ENCODE data around the gene OPN1MW. TPM values are rescaled to one million over a fixed set of nuclear protein-coding genes. Genes with fewer than 3 reads are reported as not detected.
"Not testable (repeated sequence)": the region's sequence is repeated elsewhere in the genome, so short reads cannot be mapped to it uniquely, and the experiment has no call there.

The OPN1MW gene
- total RNA-seq, 1 donor from 2014 or later = not detected

DNA sequence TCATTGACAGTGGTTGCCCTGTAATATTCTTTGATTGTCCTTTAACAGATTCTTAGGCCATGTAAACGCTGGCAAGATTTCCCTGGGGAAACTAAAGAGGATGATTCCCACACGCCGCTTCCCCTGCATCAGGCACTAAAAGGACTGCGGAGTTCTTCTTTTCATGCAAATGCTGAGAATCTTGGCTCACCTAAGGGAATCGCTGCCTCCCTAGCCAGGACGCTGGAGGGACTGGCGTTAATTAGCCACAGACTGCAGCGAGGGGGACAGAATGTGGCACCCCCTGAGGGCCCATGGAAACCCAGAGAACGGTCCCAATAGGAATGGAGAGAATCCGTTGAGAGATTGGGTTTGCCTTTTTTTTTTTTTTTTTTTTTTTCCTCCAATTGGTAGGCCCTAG is 29.1 kb downstream of the OPN1MW start:
- H3K36me3 Mint-ChIP-seq (ENCODE audit: low read depth, unreplicated experiment); H3K4me3 Mint-ChIP-seq (ENCODE audit: unreplicated experiment); H3K36me3 ChIP-seq (ENCODE audit: insufficient read depth, low read length); H3K9ac ChIP-seq (ENCODE audit: low read length); H3K4me2 ChIP-seq (ENCODE audit: low read length); H3K27ac Mint-ChIP-seq (ENCODE audit: unreplicated experiment); H3K27ac ChIP-seq (ENCODE audit: low read depth, low read length); DNase-seq (ENCODE audit: low read depth); H3K27me3 ChIP-seq (ENCODE audit: insufficient read depth, low read length); H2AFZ ChIP-seq (ENCODE audit: low read depth, low read length); FAIRE-seq; H3K9me3 Mint-ChIP-seq (ENCODE audit: unreplicated experiment); H3K9me3 ChIP-seq (ENCODE audit: insufficient read depth, low read depth, low read length); H3K4me1 ChIP-seq (ENCODE audit: insufficient read depth, low read length); H3K4me1 Mint-ChIP-seq (ENCODE audit: low read depth, unreplicated experiment); H3K27me3 Mint-ChIP-seq (ENCODE audit: low read depth, unreplicated experiment); H3K79me2 ChIP-seq (ENCODE audit: insufficient read depth, low read length); H3K4me3 ChIP-seq (ENCODE audit: insufficient read depth, low read depth, low read length); H4K20me1 ChIP-seq (ENCODE audit: insufficient read depth, low read length): not testable (repeated sequence)

DNA sequence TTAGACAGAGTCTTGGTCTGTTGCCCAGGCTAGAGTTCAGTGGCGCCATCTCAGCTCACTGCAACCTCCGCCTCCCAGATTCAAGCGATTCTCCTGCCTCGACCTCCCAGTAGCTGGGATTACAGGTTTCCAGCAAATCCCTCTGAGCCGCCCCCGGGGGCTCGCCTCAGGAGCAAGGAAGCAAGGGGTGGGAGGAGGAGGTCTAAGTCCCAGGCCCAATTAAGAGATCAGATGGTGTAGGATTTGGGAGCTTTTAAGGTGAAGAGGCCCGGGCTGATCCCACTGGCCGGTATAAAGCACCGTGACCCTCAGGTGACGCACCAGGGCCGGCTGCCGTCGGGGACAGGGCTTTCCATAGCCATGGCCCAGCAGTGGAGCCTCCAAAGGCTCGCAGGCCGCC is 37.1 kb downstream of the OPN1MW start, which contains the start of gene OPN1MW2:
TSS of gene OPN1MW2 (plus strand) at position 301 of the 400 bp plus-strand sequence. CDS start at position 361, 60 bp downstream.
- not testable (repeated sequence) for H3K9me3 Mint-ChIP-seq (ENCODE audit: unreplicated experiment); H3K9ac ChIP-seq (ENCODE audit: low read length); H3K27ac ChIP-seq (ENCODE audit: low read depth, low read length); H3K27ac Mint-ChIP-seq (ENCODE audit: unreplicated experiment); H3K4me1 ChIP-seq (ENCODE audit: insufficient read depth, low read length); H3K4me2 ChIP-seq (ENCODE audit: low read length); FAIRE-seq; H3K27me3 ChIP-seq (ENCODE audit: insufficient read depth, low read length); H3K4me3 Mint-ChIP-seq (ENCODE audit: unreplicated experiment); H3K79me2 ChIP-seq (ENCODE audit: insufficient read depth, low read length); H3K4me3 ChIP-seq (ENCODE audit: insufficient read depth, low read depth, low read length); H3K4me1 Mint-ChIP-seq (ENCODE audit: low read depth, unreplicated experiment); H3K36me3 Mint-ChIP-seq (ENCODE audit: low read depth, unreplicated experiment); H3K9me3 ChIP-seq (ENCODE audit: insufficient read depth, low read depth, low read length); H2AFZ ChIP-seq (ENCODE audit: low read depth, low read length); DNase-seq (ENCODE audit: low read depth); H3K27me3 Mint-ChIP-seq (ENCODE audit: low read depth, unreplicated experiment); H4K20me1 ChIP-seq (ENCODE audit: insufficient read depth, low read length); H3K36me3 ChIP-seq (ENCODE audit: insufficient read depth, low read length)

DNA sequence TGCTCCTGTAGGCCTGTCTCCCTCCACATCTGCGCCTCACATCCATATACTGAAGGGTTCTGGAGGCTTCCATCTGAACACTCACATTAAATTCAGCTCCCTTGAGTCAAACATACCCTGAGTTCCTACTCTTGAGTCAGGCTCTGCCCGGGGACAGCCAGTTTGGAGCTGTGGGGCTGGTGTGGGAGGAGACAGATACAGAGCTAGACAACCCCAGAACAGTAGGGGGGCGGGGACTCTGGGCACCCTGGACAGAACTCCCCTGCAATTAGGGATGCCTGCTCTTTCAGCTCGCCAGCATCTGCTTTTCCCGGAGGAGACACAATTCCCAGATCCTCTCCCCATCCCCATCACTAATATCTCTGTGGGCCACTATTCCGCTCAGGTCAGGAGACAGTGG is 42.9 kb downstream of the OPN1MW start:
- DNase-seq (ENCODE audit: low read depth); H3K27ac ChIP-seq (ENCODE audit: low read depth, low read length); H3K9me3 Mint-ChIP-seq (ENCODE audit: unreplicated experiment); H2AFZ ChIP-seq (ENCODE audit: low read depth, low read length); H3K9me3 ChIP-seq (ENCODE audit: insufficient read depth, low read depth, low read length); H4K20me1 ChIP-seq (ENCODE audit: insufficient read depth, low read length); H3K79me2 ChIP-seq (ENCODE audit: insufficient read depth, low read length); H3K4me3 Mint-ChIP-seq (ENCODE audit: unreplicated experiment); H3K4me1 ChIP-seq (ENCODE audit: insufficient read depth, low read length); H3K9ac ChIP-seq (ENCODE audit: low read length); H3K36me3 Mint-ChIP-seq (ENCODE audit: low read depth, unreplicated experiment); H3K4me1 Mint-ChIP-seq (ENCODE audit: low read depth, unreplicated experiment); H3K27me3 Mint-ChIP-seq (ENCODE audit: low read depth, unreplicated experiment); H3K27me3 ChIP-seq (ENCODE audit: insufficient read depth, low read length); FAIRE-seq; H3K4me3 ChIP-seq (ENCODE audit: insufficient read depth, low read depth, low read length); H3K4me2 ChIP-seq (ENCODE audit: low read length); H3K27ac Mint-ChIP-seq (ENCODE audit: unreplicated experiment); H3K36me3 ChIP-seq (ENCODE audit: insufficient read depth, low read length): not testable (repeated sequence)

DNA sequence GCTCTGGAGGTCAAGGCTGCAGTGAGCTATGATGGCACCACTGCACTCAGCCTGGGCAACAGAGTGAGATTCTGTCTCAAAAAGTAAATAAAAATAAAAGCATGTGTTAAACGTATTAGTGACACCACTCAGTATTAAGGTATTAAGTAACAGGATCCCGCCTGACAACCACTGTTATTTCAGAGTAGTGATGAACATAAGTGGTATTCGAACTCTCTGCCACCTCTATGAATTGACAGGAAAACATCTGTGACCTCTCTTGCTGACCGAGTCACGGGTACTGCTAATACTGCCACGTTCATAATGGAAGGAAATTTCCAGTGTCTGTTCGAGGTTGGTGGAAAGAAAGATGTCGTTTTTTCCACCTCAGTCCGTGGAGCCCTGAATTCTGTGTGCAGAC is 44.3 kb downstream of the OPN1MW start:
- not testable (repeated sequence) for H3K27me3 ChIP-seq (ENCODE audit: insufficient read depth, low read length); H3K9me3 Mint-ChIP-seq (ENCODE audit: unreplicated experiment); FAIRE-seq; H3K4me3 Mint-ChIP-seq (ENCODE audit: unreplicated experiment); H3K4me2 ChIP-seq (ENCODE audit: low read length); H3K9me3 ChIP-seq (ENCODE audit: insufficient read depth, low read depth, low read length); H3K4me3 ChIP-seq (ENCODE audit: insufficient read depth, low read depth, low read length); H4K20me1 ChIP-seq (ENCODE audit: insufficient read depth, low read length); H3K27me3 Mint-ChIP-seq (ENCODE audit: low read depth, unreplicated experiment); H3K4me1 ChIP-seq (ENCODE audit: insufficient read depth, low read length); DNase-seq (ENCODE audit: low read depth); H2AFZ ChIP-seq (ENCODE audit: low read depth, low read length); H3K4me1 Mint-ChIP-seq (ENCODE audit: low read depth, unreplicated experiment); H3K79me2 ChIP-seq (ENCODE audit: insufficient read depth, low read length); H3K27ac ChIP-seq (ENCODE audit: low read depth, low read length); H3K9ac ChIP-seq (ENCODE audit: low read length); H3K36me3 Mint-ChIP-seq (ENCODE audit: low read depth, unreplicated experiment); H3K36me3 ChIP-seq (ENCODE audit: insufficient read depth, low read length); H3K27ac Mint-ChIP-seq (ENCODE audit: unreplicated experiment)

DNA sequence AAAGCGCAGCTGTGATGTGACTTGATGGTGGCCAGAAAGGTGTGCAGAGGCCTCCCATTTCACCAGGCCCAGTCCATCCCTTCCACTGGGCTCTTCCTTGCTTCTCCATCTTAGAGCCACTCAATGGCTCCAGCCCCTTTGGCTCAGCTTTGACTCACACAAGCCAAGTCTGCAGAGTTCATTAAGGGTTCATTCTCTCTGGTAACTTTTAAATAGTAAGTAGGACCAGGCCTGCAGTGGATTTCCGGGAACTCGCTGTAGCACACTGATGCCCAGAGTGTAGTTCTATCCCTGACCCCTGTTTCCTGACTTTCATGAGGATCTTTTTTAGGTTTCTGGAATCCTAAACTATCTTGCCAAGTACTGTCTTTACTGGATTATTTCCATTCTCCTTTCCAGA is 49.0 kb downstream of the OPN1MW start:
- H3K36me3 Mint-ChIP-seq (ENCODE audit: low read depth, unreplicated experiment); H3K27me3 ChIP-seq (ENCODE audit: insufficient read depth, low read length); H3K4me1 Mint-ChIP-seq (ENCODE audit: low read depth, unreplicated experiment); FAIRE-seq; H3K27ac Mint-ChIP-seq (ENCODE audit: unreplicated experiment); H3K4me2 ChIP-seq (ENCODE audit: low read length); H3K9me3 Mint-ChIP-seq (ENCODE audit: unreplicated experiment); H2AFZ ChIP-seq (ENCODE audit: low read depth, low read length); H3K79me2 ChIP-seq (ENCODE audit: insufficient read depth, low read length); H4K20me1 ChIP-seq (ENCODE audit: insufficient read depth, low read length); H3K36me3 ChIP-seq (ENCODE audit: insufficient read depth, low read length); H3K4me1 ChIP-seq (ENCODE audit: insufficient read depth, low read length); H3K4me3 ChIP-seq (ENCODE audit: insufficient read depth, low read depth, low read length); H3K4me3 Mint-ChIP-seq (ENCODE audit: unreplicated experiment); H3K27me3 Mint-ChIP-seq (ENCODE audit: low read depth, unreplicated experiment); H3K9me3 ChIP-seq (ENCODE audit: insufficient read depth, low read depth, low read length); H3K27ac ChIP-seq (ENCODE audit: low read depth, low read length); H3K9ac ChIP-seq (ENCODE audit: low read length); DNase-seq (ENCODE audit: low read depth): not testable (repeated sequence)

DNA sequence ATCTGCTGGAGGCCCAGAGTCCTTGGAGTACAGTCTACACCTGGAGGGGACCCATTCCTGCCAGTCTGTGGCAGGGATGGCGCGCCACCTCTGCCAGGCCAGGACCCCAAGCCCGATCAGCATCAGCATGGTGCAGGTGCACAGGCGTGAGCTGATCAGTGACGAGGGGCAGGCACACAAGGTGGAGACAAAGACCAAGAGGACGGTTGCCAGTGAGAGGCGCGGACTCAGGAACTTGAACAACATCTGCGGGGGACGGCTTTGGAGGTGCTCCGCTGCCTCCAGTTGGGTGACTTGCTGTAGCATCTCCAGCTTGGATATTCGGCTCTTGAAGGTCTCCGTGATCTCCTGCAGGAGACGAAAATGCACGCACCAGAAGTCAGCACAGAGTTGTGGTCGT is 51.2 kb downstream of the OPN1MW start:
- H3K4me2 ChIP-seq (ENCODE audit: low read length); H4K20me1 ChIP-seq (ENCODE audit: insufficient read depth, low read length); H2AFZ ChIP-seq (ENCODE audit: low read depth, low read length); H3K27me3 ChIP-seq (ENCODE audit: insufficient read depth, low read length); H3K27ac ChIP-seq (ENCODE audit: low read depth, low read length); H3K27ac Mint-ChIP-seq (ENCODE audit: unreplicated experiment); H3K4me3 ChIP-seq (ENCODE audit: insufficient read depth, low read depth, low read length); H3K9ac ChIP-seq (ENCODE audit: low read length); H3K9me3 ChIP-seq (ENCODE audit: insufficient read depth, low read depth, low read length); H3K9me3 Mint-ChIP-seq (ENCODE audit: unreplicated experiment); H3K27me3 Mint-ChIP-seq (ENCODE audit: low read depth, unreplicated experiment); H3K4me3 Mint-ChIP-seq (ENCODE audit: unreplicated experiment); H3K4me1 ChIP-seq (ENCODE audit: insufficient read depth, low read length); DNase-seq (ENCODE audit: low read depth); H3K36me3 ChIP-seq (ENCODE audit: insufficient read depth, low read length); H3K79me2 ChIP-seq (ENCODE audit: insufficient read depth, low read length); H3K4me1 Mint-ChIP-seq (ENCODE audit: low read depth, unreplicated experiment); H3K36me3 Mint-ChIP-seq (ENCODE audit: low read depth, unreplicated experiment); FAIRE-seq: not testable (repeated sequence)
